Endothelial cell (in vitro differentiated cells): ENCODE results near the gene NCAPG2. TPM values are rescaled to one million over a fixed set of nuclear protein-coding genes. Genes with fewer than 3 reads are reported as not detected.

Experiments
- DNase-seq: peaks from one replicate; pipeline ENCODE4 v3.0.0; 2021; ENCODE audit warnings: low spot score
- H3K27ac Mint-ChIP-seq: one replicate; pipeline ENCODE4 v1.8.0; 2021; ENCODE audit warnings: mixed read lengths, inconsistent platforms; ENCODE audit not compliant: unreplicated experiment
- H3K27me3 Mint-ChIP-seq: one replicate; pipeline ENCODE4 v1.8.0; 2021; ENCODE audit warnings: mild to moderate bottlenecking, moderate library complexity, mixed read lengths, inconsistent platforms; ENCODE audit not compliant: unreplicated experiment
- H3K36me3 Mint-ChIP-seq: one replicate; pipeline ENCODE4 v1.8.0; 2021; ENCODE audit warnings: mild to moderate bottlenecking, low read depth, mixed read lengths, inconsistent platforms; ENCODE audit not compliant: unreplicated experiment
- H3K4me1 Mint-ChIP-seq: one replicate; pipeline ENCODE4 v1.8.0; 2021; ENCODE audit warnings: mild to moderate bottlenecking, mixed read lengths, inconsistent platforms; ENCODE audit not compliant: unreplicated experiment
- H3K4me3 Mint-ChIP-seq: one replicate; pipeline ENCODE4 v1.8.0; 2021; ENCODE audit warnings: mild to moderate bottlenecking, mixed read lengths, inconsistent platforms; ENCODE audit not compliant: unreplicated experiment
- H3K9me3 Mint-ChIP-seq: one replicate; pipeline ENCODE4 v1.8.0; 2021; ENCODE audit warnings: mixed read lengths, inconsistent platforms; ENCODE audit not compliant: unreplicated experiment
- CTCF ChIP-seq: fragments of 200-600 bp; sonication (generic); IDR thresholded peaks from one replicate; pipeline ENCODE4 v1.5.0; 2021; ENCODE audit warnings: antibody characterized with exemption; ENCODE audit not compliant: unreplicated experiment
- total RNA-seq: library from RNA; stranded (reverse); fragmentation: NEBNext Ultra II Directional; extraction: Animal tissue kit (Norgen Biotek cat#: 25700); gene quantifications from one replicate; pipeline ENCODE4 v1.2.1, GENCODE V29; 2021; ENCODE audit not compliant: unreplicated experiment

NCAPG2 gene
- total RNA-seq, 1 donor from 2014 or later: 25.6 TPM

- no peak overlapping the region for H3K4me3 Mint-ChIP-seq
Measured at GRCh38 chr7:158726277-158726807, 21.7 kb upstream of the NCAPG2 start.

GRCh38 chr7:158725506-158725800 is 20.8 kb upstream of the NCAPG2 start:
- Mint-ChIP-seq H3K27me3 (peaks cover 14% of the 10 kb centered on the region), H3K4me1 (peaks cover 8% of the 10 kb centered on the region), H3K36me3 (peaks cover 17% of the 10 kb centered on the region)

More at GRCh38 chr7:158726277-158726807, 21.7 kb upstream of the NCAPG2 start:
- Mint-ChIP-seq H3K4me1 (peaks cover 8% of the 10 kb centered on the region), H3K27me3 (peaks cover 14% of the 10 kb centered on the region), H3K9me3 (no peaks in the 10 kb centered on the region), H3K27ac (no peak overlapping the region), H3K36me3 (peaks cover 23% of the 10 kb centered on the region)
- DNase-seq: no peak
- TF ChIP-seq CTCF: no peak

GRCh38 chr7:158724658-158725505 is 20.3 kb upstream of the NCAPG2 start:
- H3K4me3 Mint-ChIP-seq: no peak overlapping the region
- DNase-seq: no peak
- no peak for TF ChIP-seq CTCF

More at GRCh38 chr7:158725506-158725800, 20.8 kb upstream of the NCAPG2 start:
- no peaks in the 10 kb centered on the region for H3K9me3 Mint-ChIP-seq
- DNase-seq: no peak
- H3K27ac Mint-ChIP-seq: no peak overlapping the region
- TF ChIP-seq CTCF: no peak
- H3K4me3 Mint-ChIP-seq: no peak overlapping the region

GRCh38 chr7:158723714-158724385 is 19.2 kb upstream of the NCAPG2 start:
- Mint-ChIP-seq H3K36me3 (peaks cover 7% of the 10 kb centered on the region), H3K27ac (no peak overlapping the region), H3K27me3 (peaks cover 11% of the 10 kb centered on the region), H3K4me3 (no peak overlapping the region), H3K9me3 (no peaks in the 10 kb centered on the region), H3K4me1 (peaks cover 2% of the 10 kb centered on the region)
- TF ChIP-seq CTCF: no peak
- DNase-seq: no peak

More at GRCh38 chr7:158724658-158725505, 20.3 kb upstream of the NCAPG2 start:
- H3K27me3 Mint-ChIP-seq: peaks cover 14% of the 10 kb centered on the region
- H3K27ac Mint-ChIP-seq: no peak overlapping the region
- H3K9me3 Mint-ChIP-seq: no peaks in the 10 kb centered on the region
- H3K4me1 Mint-ChIP-seq: peaks cover 4% of the 10 kb centered on the region
- peaks cover 12% of the 10 kb centered on the region for H3K36me3 Mint-ChIP-seq

- Mint-ChIP-seq H3K4me1 (peaks cover 2% of the 10 kb centered on the region), H3K27me3 (peaks cover 11% of the 10 kb centered on the region), H3K36me3 (peaks cover 5% of the 10 kb centered on the region), H3K9me3 (no peaks in the 10 kb centered on the region), H3K27ac (no peak overlapping the region), H3K4me3 (no peak overlapping the region)
- no peak for DNase-seq
- TF ChIP-seq CTCF: no peak
Measured at GRCh38 chr7:158723266-158723665, 18.7 kb upstream of the NCAPG2 start.
